Cardiac muscle cell (in vitro differentiated cells and primary cell): Measurements from ENCODE around the gene PNLIPRP1. TPM values are rescaled to one million over a fixed set of nuclear protein-coding genes. Genes with fewer than 3 reads are reported as not detected.

ENCODE experiments used
- DNase-seq, 2 donors: peaks; one replicate each; pipeline versions ENCODE4 v3.0.0 to v3.0.0-alpha.2; 2010 to 2017; ENCODE audit warnings: low read depth in 1 of 2, low spot score in 1 of 2
- H3K27ac ChIP-seq: fragments of 200-600 bp; sonication (generic); 2 replicates; pipeline ENCODE4 v1.5.1; 2016
- H3K27me3 ChIP-seq: fragments of 200-600 bp; sonication (generic); 2 replicates; pipeline ENCODE4 v1.6.0; 2016; ENCODE audit warnings: control low read depth
- H3K36me3 ChIP-seq: fragments of 200-600 bp; sonication (generic); 2 replicates; pipeline ENCODE4 v1.5.1; 2016; ENCODE audit warnings: control low read depth
- H3K4me1 ChIP-seq: fragments of 200-600 bp; sonication (generic); 2 replicates; pipeline ENCODE4 v1.8.1; 2017; ENCODE audit warnings: low read depth, mild to moderate bottlenecking, mixed run types
- H3K4me3 ChIP-seq: fragments of 200-600 bp; sonication (generic); 2 replicates; pipeline ENCODE4 v1.5.1; 2016; ENCODE audit warnings: mild to moderate bottlenecking
- H3K9me3 ChIP-seq: fragments of 200-600 bp; sonication (generic); 2 replicates; pipeline ENCODE4 v1.5.1; 2017; ENCODE audit warnings: low read depth, mild to moderate bottlenecking, control low read depth
- CTCF ChIP-seq: IDR thresholded peaks from 2 replicates; pipeline ENCODE4 v1.5.1; 2012; ENCODE audit warnings: low read depth, mild to moderate bottlenecking, low read length
- polyA plus RNA-seq: library from polyadenylated mRNA; unstranded; fragments of >200 nt; fragmentation: Nextera tagmentation; extraction: Ambion mirVana; gene quantifications from 2 replicates; pipeline ENCODE4 v1.2.1, GENCODE V29; 2016
- total RNA-seq: library from RNA; depleted of rRNA; stranded (reverse); fragments of >200 nt; gene quantifications from 2 replicates; pipeline ENCODE4 v1.2.3, GENCODE V29; 2016

The PNLIPRP1 gene
- total and polyA plus RNA-seq, 2 experiments from 2014 or later = not detected

GRCh38 chr10:116553378-116553980, 37.3 kb upstream of the PNLIPRP1 start:
- Histone ChIP-seq H3K4me1 (no peaks in the 10 kb centered on the region), H3K27ac (no peak overlapping the region), H3K27me3 (no peaks in the 10 kb centered on the region), H3K4me3 (no peak overlapping the region), H3K36me3 (no peaks in the 10 kb centered on the region), H3K9me3 (no peaks in the 10 kb centered on the region)
- DNase-seq = no peak
- TF ChIP-seq CTCF = no peak

GRCh38 chr10:116554628-116555027, 36.1 kb upstream of the PNLIPRP1 start:
- Histone ChIP-seq H3K4me1 (no peaks in the 10 kb centered on the region), H3K4me3 (no peak overlapping the region), H3K36me3 (no peaks in the 10 kb centered on the region), H3K27me3 (no peaks in the 10 kb centered on the region), H3K9me3 (no peaks in the 10 kb centered on the region), H3K27ac (no peak overlapping the region)
- no peak for TF ChIP-seq CTCF
- no peak for DNase-seq

- Histone ChIP-seq H3K36me3 (no peaks in the 10 kb centered on the region), H3K9me3 (no peaks in the 10 kb centered on the region), H3K27me3 (no peaks in the 10 kb centered on the region), H3K27ac (no peak overlapping the region), H3K4me1 (no peaks in the 10 kb centered on the region), H3K4me3 (no peak overlapping the region)
- no peak for DNase-seq
- no peak for TF ChIP-seq CTCF
Measured at GRCh38 chr10:116555880-116556279, 34.9 kb upstream of the PNLIPRP1 start.

- DNase-seq = no peak
- no peaks in the 10 kb centered on the region for H3K27me3 ChIP-seq
- H3K27ac ChIP-seq = no peak overlapping the region
- no peaks in the 10 kb centered on the region for H3K9me3 ChIP-seq
- H3K36me3 ChIP-seq = no peaks in the 10 kb centered on the region
- no peaks in the 10 kb centered on the region for H3K4me1 ChIP-seq
- no peak for TF ChIP-seq CTCF
- H3K4me3 ChIP-seq = no peak overlapping the region
Measured at GRCh38 chr10:116557305-116557880, 33.4 kb upstream of the PNLIPRP1 start.

GRCh38 chr10:116565534-116565933, 25.2 kb upstream of the PNLIPRP1 start:
- H3K27ac ChIP-seq = no peak overlapping the region
- no peaks in the 10 kb centered on the region for H3K27me3 ChIP-seq
- H3K9me3 ChIP-seq = no peaks in the 10 kb centered on the region
- TF ChIP-seq CTCF = no peak
- no peaks in the 10 kb centered on the region for H3K4me1 ChIP-seq
- H3K4me3 ChIP-seq = no peak overlapping the region
- DNase-seq = no peak
- no peaks in the 10 kb centered on the region for H3K36me3 ChIP-seq
